DMS 273 treated with DMSO at 0.1 percent for 48 hours (cell line): ENCODE measurements around the gene LAMA3.
A peak's percentile ranks its signal among the peaks of the same experiment; 100 is the strongest.

Experiments
- DNase-seq: peaks from one replicate; lab custom pipeline; 2025; lab: John Stamatoyannopoulos, UW

Gene LAMA3

GRCh38 chr18:23689031-23689615, at the start of gene LAMA3:
Gene LAMA3, plus strand, starts transcription at chr18:23689453. Its CDS starts 231 bp downstream, at chr18:23689684.
- peak; percentile 42 for DNase-seq

GRCh38 chr18:23640052-23640451, 49.2 kb upstream of the LAMA3 start:
- no peak for DNase-seq

GRCh38 chr18:23641143-23641720, 48.0 kb upstream of the LAMA3 start:
- no peak for DNase-seq

GRCh38 chr18:23641937-23642666, 47.2 kb upstream of the LAMA3 start:
- no peak for DNase-seq

- no peak for DNase-seq
Observed at GRCh38 chr18:23643815-23644490, 45.3 kb upstream of the LAMA3 start.

- DNase-seq = no peak
Observed at GRCh38 chr18:23645568-23646175, 43.6 kb upstream of the LAMA3 start.

GRCh38 chr18:23646282-23646681, 43.0 kb upstream of the LAMA3 start:
- DNase-seq = no peak

- DNase-seq = no peak
Observed at GRCh38 chr18:23648456-23648855, 40.8 kb upstream of the LAMA3 start.

- no peak for DNase-seq
Observed at GRCh38 chr18:23648940-23649607, 40.2 kb upstream of the LAMA3 start.

GRCh38 chr18:23650968-23651927, 38.0 kb upstream of the LAMA3 start:
- DNase-seq = no peak

GRCh38 chr18:23652232-23652631, 37.0 kb upstream of the LAMA3 start:
- no peak for DNase-seq

GRCh38 chr18:23658285-23658684, 31.0 kb upstream of the LAMA3 start:
- no peak for DNase-seq

- no peak for DNase-seq
Observed at GRCh38 chr18:23661735-23662308, 27.4 kb upstream of the LAMA3 start.

GRCh38 chr18:23662309-23663263, 26.7 kb upstream of the LAMA3 start, which contains the start of gene ANKRD29:
Gene ANKRD29, minus strand, starts transcription at chr18:23662911. Its CDS starts 181 bp downstream, at chr18:23662730.
- DNase-seq = no peak

GRCh38 chr18:23664674-23665073, 24.6 kb upstream of the LAMA3 start:
- DNase-seq = no peak

- DNase-seq = no peak
Observed at GRCh38 chr18:23667114-23667513, 22.1 kb upstream of the LAMA3 start.

GRCh38 chr18:23668731-23669130, 20.5 kb upstream of the LAMA3 start:
- DNase-seq = no peak

- no peak for DNase-seq
Observed at GRCh38 chr18:23669202-23669766, 20.0 kb upstream of the LAMA3 start.
